CD4-positive, alpha-beta T cell (primary cell): ENCODE results near the gene CHST10. TPM values are rescaled to one million over a fixed set of nuclear protein-coding genes. Genes with fewer than 3 reads are reported as not detected.

Source experiments
- ATAC-seq: fragments of 200-7000 bp; cut with Tn5 transposase; one replicate; pipeline ENCODE4 v1.10.0; 2022; ENCODE audit warnings: mild to moderate bottlenecking; ENCODE audit not compliant: poor library complexity
- CTCF ChIA-PET: fragments of 350-600 bp; sonication (Branson Sonifier 250); formaldehyde crosslinking; loops from one replicate; lab custom pipeline; 2021; ENCODE audit warnings: antibody characterized with exemption, inconsistent platforms; lab: Charles Lee
- POLR2A ChIA-PET: fragments of 350-600 bp; sonication (Branson Sonifier 250); formaldehyde crosslinking; loops from one replicate; lab custom pipeline; 2021; ENCODE audit warnings: antibody characterized with exemption, inconsistent platforms; lab: Charles Lee
- DNase-seq, 14 experiments: peaks; one replicate each; pipeline ENCODE4 v3.0.0-alpha.2; 2013 to 2020; ENCODE audit warnings: mixed read lengths in 2 of 14
- H3K27ac ChIP-seq, 2 donors: one replicate each; pipeline versions ENCODE4 v1.5.1 to v1.7.0; 2013; ENCODE audit warnings: low read length in 2 of 2, low read depth in 1 of 2, mild to moderate bottlenecking in 1 of 2
- H3K27me3 ChIP-seq, 2 experiments: 1 replicate in 1 of 2; 2 replicates in 1 of 2; pipeline versions ENCODE4 v1.6.1 to v1.7.0; 2013; ENCODE audit warnings: low read length in 2 of 2, control low read depth in 1 of 2, mild to moderate bottlenecking in 1 of 2, moderate library complexity in 1 of 2; ENCODE audit not compliant: insufficient read depth in 2 of 2, control insufficient read depth in 1 of 2
- H3K36me3 ChIP-seq: one replicate; pipeline ENCODE4 v1.6.1; 2013; ENCODE audit warnings: low read length, control low read depth; ENCODE audit not compliant: insufficient read depth
- H3K4me1 ChIP-seq: one replicate; pipeline ENCODE4 v1.6.1; 2013; ENCODE audit warnings: low read length, control low read depth; ENCODE audit not compliant: insufficient read depth
- H3K4me3 ChIP-seq: one replicate; pipeline ENCODE4 v1.5.1; 2013; ENCODE audit warnings: mild to moderate bottlenecking, low read length, moderate library complexity
- H3K9me3 ChIP-seq, 2 experiments: 1 replicate in 1 of 2; 2 replicates in 1 of 2; pipeline versions ENCODE4 v1.6.1 to v1.7.0; 2013; ENCODE audit warnings: low read length in 2 of 2, mild to moderate bottlenecking in 2 of 2, control low read depth in 1 of 2, moderate library complexity in 1 of 2; ENCODE audit not compliant: control insufficient read depth in 1 of 2, insufficient read depth in 1 of 2
- H3K27ac Mint-ChIP-seq: one replicate; pipeline ENCODE4 v1.8.0; 2020; ENCODE audit warnings: mixed read lengths
- H3K27me3 Mint-ChIP-seq: one replicate; pipeline ENCODE4 v1.8.0; 2021; ENCODE audit warnings: mixed read lengths
- H3K36me3 Mint-ChIP-seq: one replicate; pipeline ENCODE4 v1.8.0; 2021; ENCODE audit warnings: low read depth, mixed read lengths
- H3K4me1 Mint-ChIP-seq: one replicate; pipeline ENCODE4 v1.8.0; 2021; ENCODE audit warnings: low read depth, mixed read lengths
- H3K4me3 Mint-ChIP-seq: one replicate; pipeline ENCODE4 v1.8.0; 2020; ENCODE audit warnings: mild to moderate bottlenecking, mixed read lengths
- H3K9me3 Mint-ChIP-seq: one replicate; pipeline ENCODE4 v1.8.0; 2020; ENCODE audit warnings: mixed read lengths
- intact Hi-C, 2 experiments: fragments of 100-400 bp; cut with DNase I in 1 of 2; cut with micrococcal nuclease in 1 of 2; formaldehyde crosslinking; loops; one replicate each; pipeline versions ENCODE4 v1.15.1 to v1.9.0; 2023 to 2025; cut with DNase I, micrococcal nuclease
- total RNA-seq, 174 experiments: library from RNA in 2 of 174; stranded (reverse) in 2 of 174; gene quantifications; one replicate each; pipeline ENCODE4 v1.2.3 and lab custom pipeline; 2021 to 2026
- TF ChIP-seq, protein P1 (sequence below): fragments of 200-600 bp; IDR thresholded peaks from one replicate; pipeline ENCODE4 v1.8.0; 2022; ENCODE audit warnings: antibody characterized with exemption, mild to moderate bottlenecking

Gene CHST10
- total RNA-seq, 2 experiments from 2014 or later = 1.5 to 1.9 TPM

DNA sequence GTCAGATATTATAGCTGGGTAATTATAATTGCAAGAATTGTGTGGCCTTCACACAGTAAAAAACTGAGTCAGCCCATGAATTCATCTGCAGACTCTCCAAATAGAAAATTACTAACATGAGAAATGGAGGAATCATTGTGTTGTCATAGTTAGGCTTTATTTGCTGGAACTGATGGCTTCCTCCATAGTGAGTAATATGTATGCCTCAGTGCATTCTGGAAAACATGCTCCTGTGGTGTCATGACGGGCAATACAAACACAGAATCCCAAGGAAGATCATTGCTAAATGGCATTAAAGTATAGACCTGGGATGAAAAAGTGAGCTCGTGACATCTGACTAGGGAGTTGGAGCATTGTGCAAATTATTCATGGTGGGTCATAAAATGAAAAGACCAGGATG lies 29.2 kb upstream of the CHST10 start:
- ATAC-seq = no peak
- no peak overlapping the region for H3K4me3 ChIP-seq
- H3K4me3 Mint-ChIP-seq = no peak overlapping the region

GRCh38 chr2:100437751-100438150 lies 20.3 kb upstream of the CHST10 start:
- H3K9me3 Mint-ChIP-seq = no peaks in the 10 kb centered on the region
- Histone ChIP-seq H3K27ac (no peak overlapping the region), H3K27me3 (peaks cover 0 to 4% of the 10 kb centered on the region in 2 experiments), H3K4me1 (no peaks in the 10 kb centered on the region), H3K4me3 (no peak overlapping the region), H3K36me3 (no peaks in the 10 kb centered on the region), H3K9me3 (no peaks in the 10 kb centered on the region)
- TF ChIP-seq, protein P1, sequence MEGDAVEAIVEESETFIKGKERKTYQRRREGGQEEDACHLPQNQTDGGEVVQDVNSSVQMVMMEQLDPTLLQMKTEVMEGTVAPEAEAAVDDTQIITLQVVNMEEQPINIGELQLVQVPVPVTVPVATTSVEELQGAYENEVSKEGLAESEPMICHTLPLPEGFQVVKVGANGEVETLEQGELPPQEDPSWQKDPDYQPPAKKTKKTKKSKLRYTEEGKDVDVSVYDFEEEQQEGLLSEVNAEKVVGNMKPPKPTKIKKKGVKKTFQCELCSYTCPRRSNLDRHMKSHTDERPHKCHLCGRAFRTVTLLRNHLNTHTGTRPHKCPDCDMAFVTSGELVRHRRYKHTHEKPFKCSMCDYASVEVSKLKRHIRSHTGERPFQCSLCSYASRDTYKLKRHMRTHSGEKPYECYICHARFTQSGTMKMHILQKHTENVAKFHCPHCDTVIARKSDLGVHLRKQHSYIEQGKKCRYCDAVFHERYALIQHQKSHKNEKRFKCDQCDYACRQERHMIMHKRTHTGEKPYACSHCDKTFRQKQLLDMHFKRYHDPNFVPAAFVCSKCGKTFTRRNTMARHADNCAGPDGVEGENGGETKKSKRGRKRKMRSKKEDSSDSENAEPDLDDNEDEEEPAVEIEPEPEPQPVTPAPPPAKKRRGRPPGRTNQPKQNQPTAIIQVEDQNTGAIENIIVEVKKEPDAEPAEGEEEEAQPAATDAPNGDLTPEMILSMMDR = no peak
- ChIA-PET CTCF (no interaction called here), POLR2A (no interaction called here)
- H3K4me3 Mint-ChIP-seq = no peak overlapping the region
- H3K4me1 Mint-ChIP-seq = no peaks in the 10 kb centered on the region
- intact Hi-C loops = no loop called here
- no peaks in the 10 kb centered on the region for H3K36me3 Mint-ChIP-seq
- H3K27me3 Mint-ChIP-seq = peaks cover 24% of the 10 kb centered on the region
- H3K27ac Mint-ChIP-seq = no peak overlapping the region
- ATAC-seq (no peak), DNase-seq (no peak)

More for the DNA sequence above, 29.2 kb upstream of the CHST10 start:
- H3K4me1 Mint-ChIP-seq = no peaks in the 10 kb centered on the region
- Histone ChIP-seq H3K9me3 (peaks cover 0 to 5% of the 10 kb centered on the region in 2 experiments), H3K36me3 (no peaks in the 10 kb centered on the region), H3K4me1 (no peaks in the 10 kb centered on the region), H3K27me3 (no peaks in the 10 kb centered on the region), H3K27ac (no peak overlapping the region)
- intact Hi-C loops = no loop called here
- POLR2A ChIA-PET = no interaction called here
- CTCF ChIA-PET = no interaction called here
- peaks cover 2% of the 10 kb centered on the region for H3K9me3 Mint-ChIP-seq
- H3K27me3 Mint-ChIP-seq = no peaks in the 10 kb centered on the region
- no peaks in the 10 kb centered on the region for H3K36me3 Mint-ChIP-seq
- TF ChIP-seq, protein P1 = no peak
- no peak overlapping the region for H3K27ac Mint-ChIP-seq
- no peak for DNase-seq

GRCh38 chr2:100429726-100430125 lies 12.3 kb upstream of the CHST10 start:
- Histone ChIP-seq H3K4me1 (peaks cover 2% of the 10 kb centered on the region), H3K36me3 (no peaks in the 10 kb centered on the region), H3K4me3 (no peak overlapping the region), H3K9me3 (peaks cover 3 to 4% of the 10 kb centered on the region in 2 experiments), H3K27me3 (no peaks in the 10 kb centered on the region), H3K27ac (no peak overlapping the region)
- intact Hi-C loops = loop anchor here (2.0 to 5.0 kb wide), 4 partner anchors 128 to 558 kb away; no protein-coding TSS in a partner anchor
- DNase-seq (no peak), ATAC-seq (no peak)
- TF ChIP-seq, protein P1 = no peak
- peaks cover 2% of the 10 kb centered on the region for H3K9me3 Mint-ChIP-seq
- POLR2A ChIA-PET = no interaction called here
- H3K4me1 Mint-ChIP-seq = peaks cover 7% of the 10 kb centered on the region
- CTCF ChIA-PET = no interaction called here
- peaks cover 14% of the 10 kb centered on the region for H3K27me3 Mint-ChIP-seq
- H3K4me3 Mint-ChIP-seq = no peak overlapping the region
- H3K27ac Mint-ChIP-seq = no peak overlapping the region
- no peaks in the 10 kb centered on the region for H3K36me3 Mint-ChIP-seq
